Measurements from ENCODE around the gene VPS13D.
"Not testable (repeated sequence)": the region's sequence is repeated elsewhere in the genome, so short reads cannot be mapped to it uniquely, and the experiment has no call there.

VPS13D gene

DNA sequence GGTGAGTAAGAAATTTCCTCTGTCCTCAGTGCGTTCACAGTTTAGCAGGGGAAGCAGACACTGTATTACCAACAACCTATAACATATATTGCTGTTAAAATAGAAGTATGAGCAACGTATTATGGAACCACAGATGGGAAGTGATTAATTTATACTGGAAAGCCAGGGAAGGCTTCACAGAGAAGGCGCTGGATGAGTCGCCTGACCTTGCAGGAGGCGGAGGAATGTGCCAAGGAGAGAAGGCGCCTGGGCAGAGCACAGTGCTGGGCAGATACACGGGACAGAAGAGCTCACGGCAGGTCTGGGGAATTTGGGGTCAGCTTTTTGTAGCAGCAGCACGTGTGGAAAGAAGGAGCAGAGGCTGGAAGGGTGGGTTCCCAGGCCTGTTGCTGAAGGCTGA is 271.8 kb downstream of the VPS13D start:
- no peak for ATAC-seq

DNA sequence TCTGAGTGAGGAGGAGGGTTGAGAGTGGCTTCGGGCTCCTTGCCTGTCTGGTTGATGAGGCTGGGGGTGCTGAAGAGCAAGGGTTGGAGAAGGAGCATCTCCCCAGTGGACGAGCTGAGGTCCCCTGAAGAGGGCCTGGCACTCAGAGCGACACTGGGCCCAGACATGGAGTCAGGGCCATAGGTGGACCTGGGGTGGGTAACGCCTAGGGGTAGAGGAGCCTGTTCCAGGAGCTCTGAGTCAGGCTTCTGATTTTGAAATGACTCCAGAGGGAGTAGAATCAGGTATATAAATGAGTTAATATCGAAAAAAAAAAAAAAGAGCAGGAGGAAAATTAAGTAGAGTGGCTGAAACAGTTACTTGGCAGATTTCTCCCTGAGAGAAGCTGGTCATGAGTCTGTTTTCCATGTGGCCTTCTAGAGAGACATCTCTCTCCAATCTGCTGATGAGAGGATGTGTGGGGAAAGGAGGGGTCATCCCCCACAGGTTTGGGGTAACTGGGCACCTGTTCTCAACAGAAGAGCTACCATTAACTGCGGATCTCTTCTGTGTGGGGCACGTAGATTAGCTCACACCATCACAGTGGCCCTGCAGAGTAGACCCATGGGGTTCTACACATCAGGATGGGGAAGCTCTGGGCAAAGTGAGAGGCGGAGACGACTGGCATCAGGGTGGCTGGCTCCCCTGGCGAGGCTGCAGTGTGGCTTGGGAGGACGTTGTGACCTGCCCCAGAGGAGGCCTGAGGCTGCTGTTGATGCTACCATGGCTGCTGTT is 272.7 kb downstream of the VPS13D start:
- ATAC-seq = peak; percentile 65 to 84

DNA sequence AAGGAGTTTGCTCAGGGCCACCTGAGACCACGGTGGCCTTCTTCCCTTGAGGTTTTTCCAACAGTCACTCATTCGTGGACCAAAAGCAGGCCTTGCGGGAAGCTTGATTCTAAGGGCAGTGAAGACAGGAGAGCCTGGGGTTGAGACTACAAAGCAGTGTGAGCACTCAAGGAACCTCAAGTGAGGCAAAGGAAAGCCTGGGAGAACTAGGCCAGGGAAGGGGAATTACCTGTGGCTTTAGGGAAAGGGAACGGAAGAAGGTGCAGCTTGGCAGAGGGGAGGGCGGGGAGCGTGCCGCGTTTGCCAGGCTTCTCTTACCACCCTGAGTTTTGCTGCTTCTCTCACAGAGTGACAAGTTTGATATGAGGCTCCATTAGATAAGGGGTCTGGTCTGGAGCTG is 273.9 kb downstream of the VPS13D start:
- no peak for ATAC-seq

DNA sequence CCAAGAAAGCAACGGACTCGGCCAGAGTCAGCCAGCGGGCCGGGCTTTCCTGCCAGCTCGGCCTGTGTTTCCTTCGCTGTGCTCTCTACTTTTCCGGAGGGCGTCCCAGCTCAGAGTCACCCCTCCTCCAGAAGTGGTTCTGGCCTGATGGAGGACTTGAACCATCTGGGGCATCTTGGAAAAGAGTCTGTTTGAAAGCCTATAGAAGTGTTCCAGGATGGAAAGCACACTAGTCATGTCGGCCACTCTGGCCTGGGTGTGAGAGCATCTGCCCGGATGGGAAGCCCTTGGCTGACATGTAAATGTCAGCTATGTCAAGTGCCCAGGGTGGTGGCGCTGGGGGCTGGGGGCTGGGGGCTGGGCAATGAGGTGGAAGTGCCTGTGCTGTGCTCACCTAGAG is 274.8 kb downstream of the VPS13D start:
- no peak for ATAC-seq

DNA sequence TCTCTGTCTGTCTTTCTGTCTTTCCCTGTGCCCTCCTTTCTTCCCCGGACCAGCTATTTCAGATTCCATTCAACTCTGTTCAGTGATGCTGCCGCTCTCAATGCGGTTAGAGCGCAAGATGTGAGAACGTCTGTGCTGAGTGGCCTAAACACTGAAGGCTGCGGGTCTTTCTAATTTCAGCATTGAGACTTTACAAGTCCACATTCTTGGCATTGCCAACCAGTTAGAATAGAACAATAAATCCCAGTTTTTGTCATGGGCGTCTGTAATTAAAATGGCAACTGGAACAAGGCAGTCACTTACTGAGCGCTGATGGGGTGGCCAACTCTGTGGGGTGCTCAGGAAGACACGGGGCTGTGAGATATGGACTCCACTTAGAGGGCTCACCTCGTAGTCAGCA is 275.4 kb downstream of the VPS13D start:
- no peak for ATAC-seq

DNA sequence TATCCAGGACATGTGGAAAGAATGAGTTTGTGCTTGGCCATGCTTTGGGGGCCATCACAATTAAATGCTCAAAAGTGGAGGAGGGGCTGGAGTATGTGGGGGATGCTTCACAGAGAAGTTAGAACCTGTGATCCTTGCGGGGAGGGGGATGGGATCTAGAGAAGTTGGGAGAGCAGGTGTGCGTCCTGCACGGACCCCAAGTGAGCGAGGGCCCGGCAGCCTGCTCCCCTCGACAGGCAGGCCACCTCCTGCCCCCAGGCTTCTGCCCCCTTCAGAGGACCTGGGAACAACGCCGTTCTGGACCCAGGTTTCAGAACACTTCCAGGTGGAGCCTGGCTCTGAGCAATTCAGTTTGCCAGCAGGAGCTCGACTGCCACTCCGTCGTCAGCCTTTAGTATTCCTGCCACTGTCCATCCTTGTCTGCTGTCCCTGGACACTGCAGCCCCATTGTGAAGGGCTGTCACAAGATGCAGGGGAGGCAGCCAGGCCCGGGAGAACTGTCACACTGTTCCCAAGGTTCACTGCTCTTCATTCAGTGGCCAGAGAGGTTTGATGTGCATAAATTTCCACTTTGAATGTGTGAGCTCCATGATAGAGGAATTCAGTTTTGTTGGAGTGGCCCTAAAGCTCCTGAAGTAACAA is 275.9 kb downstream of the VPS13D start:
- no peak for ATAC-seq

DNA sequence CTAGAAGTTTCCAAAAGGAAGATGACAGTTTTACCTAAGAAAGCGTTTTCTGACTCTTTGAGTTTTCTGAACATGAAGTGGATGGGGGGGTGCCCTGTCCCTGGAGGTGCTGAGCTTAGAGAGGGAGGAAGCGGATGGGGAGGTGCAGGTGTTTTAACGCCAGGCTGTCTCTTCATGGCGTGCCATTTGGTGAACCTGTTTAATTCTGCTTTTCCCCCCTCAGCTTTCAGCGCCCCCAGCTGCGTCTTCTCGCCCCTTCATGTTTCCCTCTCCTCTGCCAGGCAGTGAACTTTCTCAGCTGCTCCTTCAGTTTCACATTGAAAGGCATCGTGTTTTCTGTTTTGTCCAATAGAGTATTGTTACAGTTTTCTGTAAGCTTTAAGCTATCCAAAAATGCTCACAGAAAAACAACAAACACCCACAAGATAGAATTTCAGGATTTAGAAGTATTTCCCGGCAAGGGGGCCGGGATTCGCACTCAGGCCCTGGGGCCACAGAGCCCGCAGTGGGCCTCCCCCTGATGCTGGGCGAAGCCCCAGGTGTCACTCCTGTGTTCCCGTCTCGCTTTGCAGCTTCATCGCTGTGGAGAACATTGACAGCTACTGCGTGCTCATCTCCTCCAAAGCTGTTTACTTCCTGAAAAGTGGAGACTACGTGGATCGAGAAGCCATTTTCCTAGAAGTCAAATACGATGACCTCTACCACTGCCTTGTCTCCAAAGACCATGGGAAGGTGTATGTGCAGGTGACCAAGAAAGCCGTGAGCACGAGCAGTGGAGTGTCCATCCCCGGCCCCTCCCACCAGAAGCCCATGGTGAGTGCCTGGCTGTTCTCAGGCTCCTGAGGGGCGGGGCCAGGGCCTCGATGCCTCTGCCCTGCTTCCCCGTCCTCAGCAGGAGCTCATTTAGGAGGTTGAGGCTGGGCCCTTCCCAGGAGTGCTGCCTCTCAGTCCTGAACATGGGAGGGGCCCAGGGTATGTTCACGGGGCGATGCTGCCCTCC is 276.8 kb downstream of the VPS13D start:
- no peak for ATAC-seq

DNA sequence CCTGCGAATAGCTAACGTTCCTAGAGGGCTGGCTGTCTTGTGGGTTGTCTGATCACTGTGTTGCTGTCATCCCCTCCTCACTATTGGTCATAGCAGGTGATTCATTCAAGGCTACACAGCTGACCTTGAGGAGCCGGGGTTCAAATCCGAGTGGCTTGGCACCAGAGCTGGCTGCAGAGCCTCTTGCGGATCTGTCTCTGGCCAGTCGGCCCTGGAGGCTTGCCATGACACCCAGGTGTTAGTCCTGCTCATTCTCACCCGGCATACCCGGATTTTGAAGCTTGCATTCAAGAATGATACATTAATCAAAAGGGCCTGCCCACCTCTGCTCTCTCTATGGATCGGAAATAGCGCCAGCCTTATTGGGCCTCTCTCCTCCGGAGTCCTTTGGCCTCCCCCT is 277.8 kb downstream of the VPS13D start:
- no peak for ATAC-seq

DNA sequence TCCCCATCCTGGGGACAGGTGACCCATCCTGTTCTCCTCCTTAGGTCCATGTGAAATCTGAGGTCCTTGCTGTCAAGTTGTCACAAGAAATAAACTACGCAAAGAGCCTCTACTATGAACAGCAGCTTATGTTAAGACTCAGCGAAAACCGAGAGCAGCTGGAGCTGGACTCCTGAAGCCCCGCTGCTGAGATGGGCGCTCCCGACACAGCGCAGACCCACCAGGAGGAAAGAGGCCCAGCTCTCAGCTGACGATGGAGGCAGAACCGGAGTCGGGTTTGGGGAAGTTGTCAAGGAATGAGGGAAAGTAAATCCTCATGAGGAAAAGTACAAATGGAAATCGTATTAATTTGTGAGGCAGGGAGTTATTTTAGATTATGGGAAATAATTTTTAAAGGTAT is 279.0 kb downstream of the VPS13D start:
- no peak for ATAC-seq

DNA sequence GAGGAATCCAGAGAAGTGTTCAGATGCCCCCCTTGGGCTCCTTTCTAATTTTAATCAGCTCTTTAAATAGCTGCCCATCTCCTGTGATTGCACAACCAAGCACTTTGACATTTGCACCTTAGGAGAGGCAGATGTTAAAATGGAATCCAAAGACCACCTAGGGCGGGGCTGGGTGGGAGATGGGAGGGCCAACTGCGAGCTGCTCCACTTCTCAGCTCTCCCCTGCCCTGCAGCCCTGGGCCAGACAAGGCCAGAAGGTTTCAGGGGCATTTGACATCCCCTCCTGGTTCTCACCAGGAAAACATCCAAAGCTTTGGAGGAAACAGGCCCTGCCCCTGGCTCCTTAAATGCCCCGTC is 281.3 kb downstream of the VPS13D start:
- ATAC-seq = no peak

DNA sequence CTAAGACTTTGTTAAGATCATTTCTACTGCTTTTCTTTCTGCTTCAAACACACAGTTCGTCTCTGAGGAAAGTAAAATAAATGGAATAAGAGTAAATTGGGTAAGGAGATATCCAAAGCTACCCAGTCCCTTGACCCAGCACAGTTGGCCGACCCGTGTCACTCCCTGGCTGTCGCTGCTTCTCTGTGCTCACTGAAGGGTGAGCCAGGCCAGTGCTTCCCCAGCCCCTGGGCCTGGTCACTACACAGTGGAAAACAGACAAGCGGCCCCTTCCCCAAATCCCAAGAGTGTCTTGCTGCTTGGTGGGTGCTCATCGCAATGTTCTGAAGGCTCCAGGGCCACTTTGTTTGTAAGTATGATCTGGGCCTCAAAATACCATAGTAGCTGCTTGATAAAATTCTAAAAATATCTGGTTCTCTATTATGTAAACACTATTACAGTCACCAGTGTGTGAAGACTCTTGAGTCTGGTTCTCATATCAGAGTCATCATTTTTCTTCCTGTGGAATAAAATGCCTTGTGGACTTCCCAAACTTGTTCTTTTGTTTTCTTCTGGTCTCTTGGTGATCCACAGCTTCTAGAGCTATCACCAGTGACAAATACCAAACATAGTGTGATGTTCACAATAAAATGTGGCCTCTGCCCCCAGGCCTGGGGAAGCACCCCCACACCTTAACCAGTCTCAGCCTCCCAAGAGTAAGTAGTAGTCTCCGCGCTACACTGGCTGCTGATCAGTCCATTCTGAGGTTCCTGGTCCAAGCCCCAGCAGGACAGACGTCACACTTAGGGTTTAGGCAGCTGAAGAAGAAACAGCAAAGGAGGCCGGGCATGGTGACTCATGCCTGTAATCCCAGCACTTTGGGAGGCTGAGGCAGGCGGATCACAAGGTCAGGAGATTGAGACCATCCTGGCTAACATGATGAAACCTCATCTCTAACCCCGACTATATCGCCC is 282.0 kb downstream of the VPS13D start:
- ATAC-seq = no peak

DNA sequence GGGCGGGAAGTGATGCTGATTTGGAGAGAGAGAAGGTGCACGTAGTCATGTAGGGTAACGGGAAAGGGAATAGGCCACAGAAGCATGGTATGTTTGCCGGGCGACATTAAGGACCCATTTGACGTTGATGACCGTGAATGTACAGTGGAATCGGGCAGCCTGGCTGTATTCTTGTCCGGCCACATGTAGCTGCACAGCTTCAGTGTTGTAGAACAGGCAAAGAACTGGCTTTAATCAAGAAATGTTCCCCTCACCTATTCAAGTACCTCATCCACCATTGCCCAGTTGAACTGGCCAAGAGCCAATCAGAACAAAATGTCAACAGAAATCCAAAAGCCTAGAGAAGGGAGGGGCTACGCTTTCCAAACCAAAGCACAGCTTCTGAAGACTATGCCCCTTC is 283.4 kb downstream of the VPS13D start:
- ATAC-seq = no peak

DNA sequence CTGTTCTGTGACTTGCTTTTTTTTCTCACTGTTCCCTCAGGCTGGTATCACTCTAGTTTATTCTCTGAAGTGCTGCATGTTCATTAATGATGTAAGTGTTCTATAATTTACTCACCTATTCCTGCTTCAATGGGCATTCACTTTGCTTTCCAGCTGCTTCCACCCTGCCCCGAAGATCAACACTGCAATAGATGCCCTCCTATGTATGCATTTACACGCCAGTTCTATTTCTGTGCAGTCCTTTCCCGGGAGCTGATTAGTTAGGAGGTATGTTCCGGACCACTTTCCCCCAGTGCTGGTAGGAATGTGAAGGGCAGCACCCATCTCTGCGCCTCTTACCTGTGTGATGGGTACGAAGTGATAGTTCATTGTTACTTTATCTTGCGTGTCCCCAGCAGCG is 284.8 kb downstream of the VPS13D start:
- no peak for ATAC-seq

DNA sequence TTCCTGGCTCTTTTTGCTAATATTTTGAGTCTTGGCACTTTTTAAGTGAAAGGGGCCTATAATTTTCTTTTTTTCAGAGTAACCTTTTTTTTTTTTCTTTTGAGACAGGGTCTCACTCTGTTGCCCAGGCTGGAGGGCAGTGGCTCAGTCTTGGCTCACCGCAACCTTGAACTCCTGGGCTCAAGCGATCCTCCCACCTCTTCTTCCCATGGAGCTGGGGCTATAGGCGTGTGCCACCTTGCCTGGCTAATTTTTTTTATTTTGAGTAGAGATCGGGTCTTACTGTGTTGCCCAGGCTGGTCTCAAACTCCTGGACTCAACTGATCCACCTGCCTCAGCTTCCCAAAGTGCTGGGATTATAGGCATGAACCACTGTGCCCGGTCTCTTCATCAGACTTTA is 285.4 kb downstream of the VPS13D start:
- ATAC-seq = no peak

DNA sequence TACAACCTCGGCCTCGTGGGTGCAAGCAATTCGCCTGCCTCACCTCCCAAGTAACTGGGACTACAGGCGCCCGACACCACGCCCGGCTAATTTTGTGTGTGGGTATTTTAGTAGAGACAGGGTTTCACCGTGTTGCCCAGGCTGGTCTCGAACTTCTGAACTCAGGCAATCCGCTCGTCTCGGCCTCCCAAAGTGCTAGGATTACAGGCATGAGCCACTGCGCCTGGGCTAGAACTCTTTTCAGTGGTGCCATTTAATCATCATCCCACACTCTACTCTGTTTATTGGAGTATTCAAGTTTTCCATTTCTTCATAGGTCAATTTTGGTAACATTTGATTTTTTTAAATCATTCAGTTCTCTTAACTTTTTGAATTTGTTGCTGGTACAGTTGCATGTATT is 286.9 kb downstream of the VPS13D start:
- ATAC-seq = no peak

DNA sequence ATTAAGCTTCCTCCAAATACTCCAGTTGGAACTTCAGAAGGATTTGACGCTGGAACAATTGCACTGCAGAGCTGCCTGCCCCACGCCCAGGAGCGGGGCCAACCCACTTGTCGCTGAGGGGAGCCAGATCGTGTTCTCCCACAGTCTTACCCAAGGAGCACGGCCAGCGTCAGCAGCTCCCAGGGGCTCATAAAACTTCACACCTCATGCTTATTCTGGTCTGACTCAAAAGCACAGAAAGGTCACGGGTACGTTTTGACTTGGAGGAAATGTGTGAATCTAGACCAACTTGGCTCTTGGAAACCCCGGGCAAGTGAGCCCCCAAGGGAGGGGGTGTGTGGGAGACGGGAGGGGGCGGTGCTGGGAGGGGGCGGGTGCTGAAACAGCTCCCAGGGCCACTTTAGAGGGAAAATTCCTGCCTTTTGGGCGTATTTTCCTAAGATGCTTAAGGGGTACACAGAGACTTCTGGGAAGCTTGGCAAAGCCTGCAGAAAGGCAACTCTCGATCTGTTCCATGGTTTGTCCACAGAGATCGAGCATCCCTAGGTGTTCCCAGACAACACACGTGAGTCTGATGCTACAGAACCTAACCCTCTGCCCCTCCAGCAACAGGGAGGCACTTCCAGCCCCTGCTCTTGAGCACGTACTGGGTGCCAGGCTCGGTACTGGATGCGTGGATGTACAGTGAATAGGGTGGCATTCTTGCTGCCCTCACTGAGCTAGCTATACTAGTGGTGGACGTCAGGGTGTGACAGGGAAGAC is 289.3 kb downstream of the VPS13D start:
- ATAC-seq = peak; percentile 92 to 97

DNA sequence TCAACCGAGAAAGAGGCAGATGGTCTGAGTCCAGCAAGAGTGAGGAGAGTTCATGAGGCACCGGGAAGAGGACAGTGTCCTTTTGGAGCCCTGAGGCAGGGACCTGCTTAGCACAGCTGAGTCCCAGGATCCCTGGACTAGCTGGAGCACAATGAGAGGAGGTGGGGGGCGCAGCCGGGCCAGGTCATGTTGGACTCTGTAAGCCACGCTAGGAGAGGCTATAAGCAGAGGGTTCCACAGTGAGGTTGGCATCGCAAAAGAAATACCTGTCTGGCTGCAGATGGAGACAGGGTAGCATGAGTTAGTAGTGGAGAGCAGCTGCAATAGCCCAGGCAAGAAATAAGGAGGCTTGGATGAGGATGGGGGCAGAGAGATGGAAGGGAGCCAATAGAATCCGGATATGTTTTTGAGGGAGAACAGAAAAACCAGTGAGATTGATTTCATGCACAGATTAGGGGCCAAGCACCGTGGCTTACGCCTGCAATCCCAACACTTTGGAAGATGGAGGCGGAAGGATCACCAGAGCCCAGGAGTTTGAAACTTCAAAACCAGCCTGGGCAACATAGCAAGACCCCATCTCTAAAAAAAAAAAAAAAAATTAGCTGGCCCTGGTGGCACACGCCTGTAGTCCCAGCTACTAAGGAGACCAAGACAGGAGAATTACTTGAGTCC is 290.0 kb downstream of the VPS13D start:
- ATAC-seq = no peak

DNA sequence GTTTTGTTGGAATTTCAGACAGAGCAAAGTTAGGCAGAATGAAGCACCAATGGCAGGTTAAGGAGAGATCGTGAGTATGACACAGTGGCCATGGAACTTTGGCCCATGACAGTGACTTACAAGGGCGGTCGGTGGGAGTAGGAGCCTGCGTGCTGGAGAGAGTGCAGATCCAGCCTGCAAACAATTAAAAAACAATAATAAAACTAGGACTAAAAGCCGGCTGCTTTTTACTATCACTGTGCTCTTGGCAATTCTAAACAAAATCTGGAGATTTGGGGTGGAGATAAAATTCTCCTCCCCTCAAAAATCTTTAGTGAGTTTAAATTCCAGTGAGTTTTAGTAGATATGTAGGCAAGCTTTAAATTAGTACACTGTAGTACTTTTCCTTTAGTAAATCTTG is 291.3 kb downstream of the VPS13D start:
- ATAC-seq = no peak

DNA sequence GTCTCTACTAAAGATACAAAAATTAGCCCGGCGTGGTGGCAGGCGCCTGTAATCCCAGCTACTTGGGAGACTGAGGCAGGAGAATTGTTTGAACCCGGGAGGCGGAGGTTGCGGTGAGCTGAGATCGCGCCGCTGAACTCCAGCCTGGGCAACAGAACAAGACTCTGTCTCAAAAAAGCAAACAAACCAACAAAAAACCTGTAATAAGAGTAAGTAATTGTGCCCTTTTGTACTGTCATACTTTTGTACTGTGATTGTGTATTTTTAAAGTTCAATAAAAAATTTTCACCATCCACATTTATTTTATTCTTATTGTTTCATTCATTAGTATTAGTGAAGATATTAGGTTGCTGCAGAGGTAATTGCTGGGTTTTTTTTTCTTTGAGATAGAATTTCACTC is 292.9 kb downstream of the VPS13D start:
- not testable (repeated sequence) for ATAC-seq

DNA sequence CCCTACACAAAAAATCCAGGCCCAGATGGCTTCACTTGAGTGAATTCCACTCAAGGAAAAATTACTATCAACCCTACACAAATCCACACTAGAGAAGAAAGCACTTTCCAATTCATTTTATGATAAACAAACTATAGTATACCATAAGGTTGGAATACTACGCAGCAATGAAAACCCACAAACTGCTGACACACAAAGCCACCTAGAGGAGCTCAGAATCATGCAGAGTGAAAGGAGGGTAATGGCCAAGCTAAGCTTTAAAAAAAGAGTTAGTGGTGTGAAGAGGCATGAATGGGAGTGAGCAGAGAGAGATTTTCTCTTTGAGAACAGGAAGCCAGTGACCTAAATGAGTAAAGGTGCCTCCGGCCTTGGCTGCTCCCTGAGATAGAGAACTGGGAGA is 294.4 kb downstream of the VPS13D start:
- ATAC-seq = no peak
